Measurements from ENCODE around the gene L1CAM. TPM values are rescaled to one million over a fixed set of nuclear protein-coding genes. Genes with fewer than 3 reads are reported as not detected.

L1CAM gene
- total and polyA plus RNA-seq, 12 donors = 0.52 to 50.1 (median 7.2) TPM

GRCh38 chrX:153861733-153862310 is 24.2 kb downstream of the L1CAM start:
- TF ChIP-seq CTCF (IDR thresholded peaks at IDR 0.05) = no peak
- TF ChIP-seq POLR2A (IDR thresholded peaks at IDR 0.05) = no peak
- no peak overlapping the region for H3K27ac ChIP-seq
- no peaks in the 10 kb centered on the region for H3K9me3 ChIP-seq (replicated peaks in 1 of 3)
- no peak overlapping the region for H3K4me3 ChIP-seq
- intact Hi-C loops (cut with DNase I) = no loop called here
- 72 to 86% (median 80%) methylated on average over 4 to 21 of the region's 21 CpGs for WGBS, 4 donors
- peaks cover 25% of the 10 kb centered on the region for H3K27me3 ChIP-seq
- no peaks in the 10 kb centered on the region for H3K4me1 ChIP-seq (replicated peaks in 1 of 2)
- no peaks in the 10 kb centered on the region for H3K36me3 ChIP-seq (replicated peaks in 1 of 2)
- no peak for DNase-seq

- DNase-seq = no peak
- no peak for TF ChIP-seq CTCF (IDR thresholded peaks at IDR 0.05)
- TF ChIP-seq POLR2A (IDR thresholded peaks at IDR 0.05) = no peak
- WGBS, 4 donors = 70 to 84% (median 79%) methylated on average over 3 to 10 of the region's 10 CpGs
Measured at GRCh38 chrX:153861151-153861550, 24.8 kb downstream of the L1CAM start.

GRCh38 chrX:153857348-153857903 is 28.5 kb downstream of the L1CAM start:
- no peak for DNase-seq
- no peaks in the 10 kb centered on the region for H3K9me3 ChIP-seq (replicated peaks in 1 of 3)
- intact Hi-C loops (cut with DNase I) = no loop called here
- no peaks in the 10 kb centered on the region for H3K36me3 ChIP-seq (replicated peaks in 1 of 2)
- H3K27me3 ChIP-seq = peaks cover 30% of the 10 kb centered on the region
- TF ChIP-seq POLR2A (IDR thresholded peaks at IDR 0.05) = no peak
- TF ChIP-seq CTCF (IDR thresholded peaks at IDR 0.05) = no peak
- no peak overlapping the region for H3K4me3 ChIP-seq
- no peaks in the 10 kb centered on the region for H3K4me1 ChIP-seq (replicated peaks in 1 of 2)
- H3K27ac ChIP-seq = no peak overlapping the region
- WGBS, 4 donors = 57 to 69% (median 63%) methylated on average over 1 to 2 of the region's 2 CpGs

More at GRCh38 chrX:153861151-153861550, 24.8 kb downstream of the L1CAM start:
- H3K36me3 ChIP-seq (replicated peaks in 1 of 2) = no peaks in the 10 kb centered on the region
- no peaks in the 10 kb centered on the region for H3K4me1 ChIP-seq (replicated peaks in 1 of 2)
- no peak overlapping the region for H3K27ac ChIP-seq
- H3K9me3 ChIP-seq (replicated peaks in 1 of 3) = no peaks in the 10 kb centered on the region
- intact Hi-C loops (cut with DNase I) = no loop called here
- peaks cover 29% of the 10 kb centered on the region for H3K27me3 ChIP-seq
- no peak overlapping the region for H3K4me3 ChIP-seq

- 81 to 88% (median 83%) methylated on average over 8 to 9 of the region's 9 CpGs for WGBS, 4 donors
- intact Hi-C loops (cut with DNase I) = no loop called here
Measured at GRCh38 chrX:153854702-153855101, 31.3 kb downstream of the L1CAM start.

More at GRCh38 chrX:153854702-153855101, 31.3 kb downstream of the L1CAM start:
- Histone ChIP-seq H3K4me1 (replicated peaks in 1 of 2) (no peaks in the 10 kb centered on the region), H3K27me3 (peaks cover 53% of the 10 kb centered on the region), H3K9me3 (replicated peaks in 1 of 3) (no peaks in the 10 kb centered on the region), H3K4me3 (no peak overlapping the region), H3K36me3 (replicated peaks in 1 of 2) (no peaks in the 10 kb centered on the region), H3K27ac (no peak overlapping the region)
- TF ChIP-seq POLR2A (IDR thresholded peaks at IDR 0.05) (no peak), CTCF (IDR thresholded peaks at IDR 0.05) (no peak)
- no peak for DNase-seq

Measured in adrenal gland (tissue), 12 donors.